Measurements from ENCODE around the gene JADE2.

GRCh38 chr5:134521841-134522240 lies 3.6 kb upstream of the JADE2 start:
- TF ChIP-seq, protein P1, sequence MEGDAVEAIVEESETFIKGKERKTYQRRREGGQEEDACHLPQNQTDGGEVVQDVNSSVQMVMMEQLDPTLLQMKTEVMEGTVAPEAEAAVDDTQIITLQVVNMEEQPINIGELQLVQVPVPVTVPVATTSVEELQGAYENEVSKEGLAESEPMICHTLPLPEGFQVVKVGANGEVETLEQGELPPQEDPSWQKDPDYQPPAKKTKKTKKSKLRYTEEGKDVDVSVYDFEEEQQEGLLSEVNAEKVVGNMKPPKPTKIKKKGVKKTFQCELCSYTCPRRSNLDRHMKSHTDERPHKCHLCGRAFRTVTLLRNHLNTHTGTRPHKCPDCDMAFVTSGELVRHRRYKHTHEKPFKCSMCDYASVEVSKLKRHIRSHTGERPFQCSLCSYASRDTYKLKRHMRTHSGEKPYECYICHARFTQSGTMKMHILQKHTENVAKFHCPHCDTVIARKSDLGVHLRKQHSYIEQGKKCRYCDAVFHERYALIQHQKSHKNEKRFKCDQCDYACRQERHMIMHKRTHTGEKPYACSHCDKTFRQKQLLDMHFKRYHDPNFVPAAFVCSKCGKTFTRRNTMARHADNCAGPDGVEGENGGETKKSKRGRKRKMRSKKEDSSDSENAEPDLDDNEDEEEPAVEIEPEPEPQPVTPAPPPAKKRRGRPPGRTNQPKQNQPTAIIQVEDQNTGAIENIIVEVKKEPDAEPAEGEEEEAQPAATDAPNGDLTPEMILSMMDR (IDR thresholded peaks at IDR 0.05): no peak
- TF ChIP-seq POLR2A (IDR thresholded peaks at IDR 0.05): no peak
